Measurements from ENCODE around the gene NEK9.
A peak's percentile ranks its signal among the peaks of the same experiment; 100 is the strongest.

NEK9 gene

DNA sequence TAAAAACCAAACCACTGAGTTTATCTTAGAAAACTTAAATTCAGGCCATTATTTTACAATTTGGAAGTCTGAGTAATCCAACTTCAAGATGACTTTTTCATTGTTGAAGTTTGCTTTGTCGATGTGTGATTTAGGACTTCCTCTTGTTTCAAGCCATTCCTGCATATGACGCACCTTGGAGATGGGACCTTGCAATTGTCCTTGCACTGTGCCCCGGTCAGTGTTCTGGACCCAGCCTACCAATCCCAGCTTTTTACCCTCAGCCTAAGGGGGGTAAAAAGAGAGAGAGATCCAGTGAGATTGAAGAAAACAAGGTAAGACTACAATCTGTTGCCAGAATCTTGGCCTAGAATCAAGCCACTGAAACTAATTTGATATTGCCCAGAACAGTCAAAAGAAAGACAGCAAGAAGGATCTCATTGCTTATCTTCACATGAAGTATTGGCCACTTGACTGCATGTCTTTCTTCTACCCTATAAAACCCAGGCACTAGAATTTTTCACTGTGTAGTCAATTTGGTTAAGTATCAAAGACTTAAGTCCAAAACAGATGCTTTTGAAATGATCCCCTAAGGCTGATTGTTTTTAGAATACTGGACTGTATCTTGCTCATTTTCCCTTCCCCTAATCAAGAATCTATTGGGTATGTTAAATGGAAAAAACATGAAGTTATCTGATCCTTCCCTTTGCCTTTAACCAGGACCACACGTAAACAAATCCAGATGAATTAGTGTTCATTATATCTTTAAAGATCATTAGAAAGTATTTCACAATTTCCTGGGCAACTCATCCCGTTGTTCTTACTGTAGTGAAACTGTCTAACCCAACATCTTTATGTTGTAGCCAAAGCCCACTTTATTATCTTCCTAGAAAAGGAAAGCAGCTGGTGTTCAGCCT lies 73.2 kb downstream of the NEK9 start:
- DNase-seq (ENCODE audit: low read depth): no peak
- no peak for TF ChIP-seq CTCF (IDR thresholded peaks at IDR 0.05; ENCODE audit: insufficient read depth, low read depth, low read length, missing control alignments)
- no peak overlapping the region for H3K4me3 ChIP-seq (ENCODE audit: low read length)

- DNase-seq (ENCODE audit: low read depth): no peak
- H3K4me3 ChIP-seq (ENCODE audit: low read length): peak overlapping the region; percentile 54
- no peak for TF ChIP-seq CTCF (IDR thresholded peaks at IDR 0.05; ENCODE audit: insufficient read depth, low read depth, low read length, missing control alignments)
Measured at GRCh38 chr14:75051556-75051899, 75.3 kb downstream of the NEK9 start.

DNA sequence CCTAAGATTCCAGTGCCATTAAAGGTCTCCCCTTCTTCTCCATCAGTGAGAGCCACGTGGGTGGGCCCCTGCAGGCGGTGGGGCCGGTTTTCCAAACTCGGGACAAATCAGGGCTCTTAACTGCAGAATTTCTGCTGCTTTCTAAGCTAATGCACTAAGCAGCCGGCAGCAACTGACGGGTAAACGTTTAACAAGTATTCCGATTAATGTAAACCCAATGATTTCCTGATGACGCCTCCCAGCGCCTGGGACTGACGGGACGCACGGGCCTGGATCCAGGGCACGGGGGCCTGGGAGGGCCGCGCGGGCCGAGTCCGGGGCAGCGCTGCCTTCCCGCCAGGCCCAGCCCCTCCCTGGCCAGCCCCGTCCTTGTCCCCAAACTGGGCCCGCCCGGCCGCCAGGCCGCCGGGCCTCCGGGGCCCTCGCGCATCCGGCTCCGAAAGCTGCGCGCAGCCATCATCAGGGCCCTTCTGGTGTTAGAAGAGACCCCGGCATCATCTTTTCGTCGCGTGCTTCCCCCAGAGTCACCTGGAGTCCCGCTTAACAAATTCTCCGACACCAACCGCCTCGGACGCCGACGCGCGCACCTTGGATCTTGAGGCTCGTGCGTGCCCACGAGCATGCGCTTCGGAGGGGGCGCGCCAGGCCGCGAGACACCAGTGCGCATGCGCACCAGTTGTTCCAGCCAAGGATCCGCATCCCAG lies 75.8 kb downstream of the NEK9 start, which contains the start of gene MLH3:
TSS of gene MLH3 (minus strand) at position 616 of the 704 bp plus-strand sequence. CDS start 1,812 bp downstream, outside the sequence.
- DNase-seq (ENCODE audit: low read depth): peak; percentile 79
- TF ChIP-seq CTCF (IDR thresholded peaks at IDR 0.05; ENCODE audit: insufficient read depth, low read depth, low read length, missing control alignments): no peak
- peak within 1 kb of the TSS; percentile 54 for H3K4me3 ChIP-seq (ENCODE audit: low read length)

GRCh38 chr14:75049731-75050201 lies 77.1 kb downstream of the NEK9 start:
- no peak for TF ChIP-seq CTCF (IDR thresholded peaks at IDR 0.05; ENCODE audit: insufficient read depth, low read depth, low read length, missing control alignments)
- no peak for DNase-seq (ENCODE audit: low read depth)
- H3K4me3 ChIP-seq (ENCODE audit: low read length): no peak overlapping the region

DNA sequence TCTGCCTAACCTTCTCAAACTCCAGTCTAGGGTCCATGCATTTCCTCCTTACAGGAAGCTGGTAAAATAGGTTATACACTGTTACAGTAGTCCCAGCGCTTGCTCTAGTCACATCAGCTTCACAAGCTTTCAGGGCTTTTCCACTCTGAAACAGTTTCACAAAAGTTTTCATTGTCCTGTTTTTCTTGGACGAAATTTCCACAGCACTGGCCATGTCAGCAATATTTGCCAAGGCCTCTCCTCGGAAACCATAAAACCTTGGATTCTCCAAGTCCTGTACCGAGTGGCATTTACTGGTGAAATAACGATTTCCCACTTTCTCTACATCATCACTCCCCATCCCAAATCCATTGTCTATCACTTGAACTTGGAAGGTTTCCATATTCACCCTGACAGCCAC lies 77.7 kb downstream of the NEK9 start:
- H3K4me3 ChIP-seq (ENCODE audit: low read length): no peak overlapping the region
- no peak for TF ChIP-seq CTCF (IDR thresholded peaks at IDR 0.05; ENCODE audit: insufficient read depth, low read depth, low read length, missing control alignments)
- no peak for DNase-seq (ENCODE audit: low read depth)

GRCh38 chr14:75048101-75048500 lies 78.7 kb downstream of the NEK9 start:
- DNase-seq (ENCODE audit: low read depth): no peak
- H3K4me3 ChIP-seq (ENCODE audit: low read length): no peak overlapping the region
- no peak for TF ChIP-seq CTCF (IDR thresholded peaks at IDR 0.05; ENCODE audit: insufficient read depth, low read depth, low read length, missing control alignments)

All from epithelial cell of esophagus (primary cell).